ENCODE measurements around the gene MPL.

GRCh38 chr1:43325381-43325780 is 12.2 kb upstream of the MPL start:
- TF ChIP-seq ZNF274 (IDR thresholded peaks at IDR 0.05; ENCODE audit: low read length) (no peak), ZNF274 (tag by site-specific recombination; IDR thresholded peaks at IDR 0.05; ENCODE audit: borderline replicate concordance) (no peak)
- TF ChIP-seq, protein P1, sequence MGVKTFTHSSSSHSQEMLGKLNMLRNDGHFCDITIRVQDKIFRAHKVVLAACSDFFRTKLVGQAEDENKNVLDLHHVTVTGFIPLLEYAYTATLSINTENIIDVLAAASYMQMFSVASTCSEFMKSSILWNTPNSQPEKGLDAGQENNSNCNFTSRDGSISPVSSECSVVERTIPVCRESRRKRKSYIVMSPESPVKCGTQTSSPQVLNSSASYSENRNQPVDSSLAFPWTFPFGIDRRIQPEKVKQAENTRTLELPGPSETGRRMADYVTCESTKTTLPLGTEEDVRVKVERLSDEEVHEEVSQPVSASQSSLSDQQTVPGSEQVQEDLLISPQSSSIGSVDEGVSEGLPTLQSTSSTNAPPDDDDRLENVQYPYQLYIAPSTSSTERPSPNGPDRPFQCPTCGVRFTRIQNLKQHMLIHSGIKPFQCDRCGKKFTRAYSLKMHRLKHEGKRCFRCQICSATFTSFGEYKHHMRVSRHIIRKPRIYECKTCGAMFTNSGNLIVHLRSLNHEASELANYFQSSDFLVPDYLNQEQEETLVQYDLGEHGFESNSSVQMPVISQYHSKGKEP (tag by site-specific recombination; IDR thresholded peaks at IDR 0.05): no peak

Data from HEK293 (cell line).